ENCODE results near the gene ROPN1B.

Gene ROPN1B

GRCh38 chr3:126014252-126014651 is 45.3 kb downstream of the ROPN1B start:
- no peak for TF ChIP-seq CTCF (IDR thresholded peaks at IDR 0.05)

GRCh38 chr3:126015075-126015474 is 46.1 kb downstream of the ROPN1B start:
- no peak for TF ChIP-seq CTCF (IDR thresholded peaks at IDR 0.05)

GRCh38 chr3:126016616-126017015 is 47.6 kb downstream of the ROPN1B start:
- no peak for TF ChIP-seq CTCF (IDR thresholded peaks at IDR 0.05)

- TF ChIP-seq CTCF (IDR thresholded peaks at IDR 0.05), result no peak
Observed at GRCh38 chr3:126017362-126017761, 48.4 kb downstream of the ROPN1B start.

- no peak for TF ChIP-seq CTCF (IDR thresholded peaks at IDR 0.05)
Observed at GRCh38 chr3:126018545-126018944, 49.6 kb downstream of the ROPN1B start.

- no peak for TF ChIP-seq CTCF (IDR thresholded peaks at IDR 0.05)
Observed at GRCh38 chr3:126018995-126019394, 50.0 kb downstream of the ROPN1B start.

- no peak for TF ChIP-seq CTCF (IDR thresholded peaks at IDR 0.05)
Observed at GRCh38 chr3:126019683-126020082, 50.7 kb downstream of the ROPN1B start.

- TF ChIP-seq CTCF (IDR thresholded peaks at IDR 0.05), result no peak
Observed at GRCh38 chr3:126021224-126021623, 52.2 kb downstream of the ROPN1B start.
